ENCODE results near the gene KRT33B.

The KRT33B gene

DNA sequence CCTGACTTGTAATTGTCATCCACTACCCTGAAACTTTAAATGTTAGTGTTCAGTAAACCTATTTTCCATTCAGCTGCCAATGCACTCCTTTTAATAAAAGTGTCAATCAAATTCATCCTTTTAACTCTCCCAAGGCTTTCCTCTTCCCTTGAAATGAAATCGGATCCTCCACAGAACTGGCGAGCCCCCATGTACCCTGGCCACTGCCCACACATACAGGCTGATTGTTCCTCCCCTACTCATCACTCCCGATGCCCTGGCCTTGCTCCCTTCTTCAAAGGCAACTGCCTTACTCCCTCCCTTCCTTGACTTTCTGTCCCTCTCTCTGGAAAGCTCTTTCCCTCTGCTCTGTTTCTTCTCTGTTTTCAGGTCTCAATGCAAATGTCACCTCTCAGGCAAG is 26.6 kb downstream of the KRT33B start:
- H3K27ac ChIP-seq = no peak overlapping the region
- H3K27me3 ChIP-seq = no peaks in the 10 kb centered on the region
- no peak overlapping the region for H3K9ac ChIP-seq
- H3K9me3 ChIP-seq (replicated peaks in 1 of 11) = peaks cover 24 to 32% (median 28%) of the 10 kb centered on the region in 11 experiments
- H3K4me2 ChIP-seq = no peak overlapping the region
- H3K4me3 ChIP-seq = no peak overlapping the region
- H4K20me1 ChIP-seq = no peaks in the 10 kb centered on the region
- no peak for TF ChIP-seq Cebpa-rat (IDR thresholded peaks at IDR 0.05)
- H3K36me3 ChIP-seq = no peaks in the 10 kb centered on the region
- H3K4me1 ChIP-seq = peaks cover 19 to 44% (median 26%) of the 10 kb centered on the region in 10 experiments

DNA sequence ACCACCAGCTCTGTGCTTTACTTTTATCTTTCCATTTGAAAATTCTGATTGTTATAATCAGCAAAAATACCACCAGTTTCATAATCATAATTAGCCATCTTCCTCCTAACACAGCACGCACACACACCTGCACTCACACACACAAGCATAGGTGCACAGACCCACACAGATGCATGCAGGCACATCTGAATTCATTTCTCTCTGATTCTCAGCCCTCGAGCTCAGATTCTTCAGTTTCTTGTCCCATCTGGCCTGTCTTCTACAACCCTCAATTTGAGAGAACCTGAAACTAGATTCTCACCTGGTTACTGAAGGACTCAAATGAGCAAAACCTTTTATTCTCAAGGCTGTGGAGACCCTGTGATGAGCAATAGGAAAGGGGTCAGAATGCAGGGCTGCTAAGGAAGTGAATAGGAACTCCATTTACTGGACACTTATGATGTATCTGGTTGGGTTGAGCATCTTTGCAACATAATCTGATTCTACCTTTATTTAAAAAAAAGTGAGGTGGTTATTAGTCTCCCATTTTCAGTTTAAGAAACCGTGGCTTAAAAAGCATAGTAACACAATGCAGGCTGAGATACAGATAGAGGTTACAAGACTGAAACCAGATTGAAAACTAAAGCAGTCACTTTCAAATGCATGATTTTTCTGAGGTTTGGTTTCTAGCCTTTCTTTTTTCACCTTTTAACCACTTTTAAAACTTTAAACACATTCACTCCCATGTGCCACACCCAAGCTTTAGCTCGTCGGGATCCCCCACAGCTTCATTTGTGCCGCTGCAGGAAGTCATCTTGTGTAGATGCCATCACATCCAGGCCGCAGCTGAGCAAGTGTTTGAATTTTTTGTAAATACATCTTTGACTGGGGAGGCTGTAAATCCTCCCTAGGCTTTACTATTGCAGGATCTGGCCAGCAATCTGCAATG is 28.4 kb downstream of the KRT33B start:
- Histone ChIP-seq H4K20me1 (no peaks in the 10 kb centered on the region), H3K9ac (no peak overlapping the region; a peak in 1 of 22 replicates), H3K9me3 (replicated peaks in 1 of 11) (peaks cover 24 to 32% (median 28%) of the 10 kb centered on the region in 11 experiments), H3K4me2 (peak overlapping the region in 7 of 11 experiments; percentile 56 to 92 (median 77); a peak in 13 of 22 replicates), H3K36me3 (no peaks in the 10 kb centered on the region), H3K27ac (peak overlapping the region in 6 of 11 experiments; percentile 33 to 89 (median 79); a peak in 9 of 22 replicates), H3K4me1 (peaks cover 19 to 39% (median 26%) of the 10 kb centered on the region in 10 experiments), H3K27me3 (no peaks in the 10 kb centered on the region), H3K4me3 (no peak overlapping the region)
- no peak for TF ChIP-seq Cebpa-rat (IDR thresholded peaks at IDR 0.05)

GRCh38 chr17:41340494-41340893 is 29.1 kb downstream of the KRT33B start:
- no peak for TF ChIP-seq Cebpa-rat (IDR thresholded peaks at IDR 0.05)
- Histone ChIP-seq H3K27ac (peak overlapping the region in 9 of 11 experiments; percentile 33 to 89 (median 72); a peak in 14 of 22 replicates), H3K9ac (peak overlapping the region in 6 of 11 experiments; percentile 14 to 64 (median 56); a peak in 9 of 22 replicates), H3K27me3 (no peaks in the 10 kb centered on the region), H3K4me2 (peak overlapping the region; percentile 22 to 92 (median 62); a peak in 20 of 22 replicates), H3K4me1 (peaks cover 19 to 39% (median 26%) of the 10 kb centered on the region in 10 experiments), H3K9me3 (replicated peaks in 1 of 11) (peaks cover 24 to 32% (median 28%) of the 10 kb centered on the region in 11 experiments), H4K20me1 (no peaks in the 10 kb centered on the region), H3K36me3 (no peaks in the 10 kb centered on the region), H3K4me3 (no peak overlapping the region)

- Histone ChIP-seq H3K4me3 (no peak overlapping the region), H4K20me1 (no peaks in the 10 kb centered on the region), H3K9ac (peak overlapping the region in 7 of 11 experiments; percentile 13 to 64 (median 59); a peak in 10 of 22 replicates), H3K27ac (peak overlapping the region; percentile 18 to 89 (median 70); a peak in 17 of 22 replicates), H3K4me2 (peak overlapping the region; percentile 22 to 92 (median 62); a peak in 21 of 22 replicates), H3K27me3 (no peaks in the 10 kb centered on the region), H3K9me3 (replicated peaks in 1 of 11) (peaks cover 24 to 32% (median 28%) of the 10 kb centered on the region in 11 experiments), H3K36me3 (no peaks in the 10 kb centered on the region), H3K4me1 (peaks cover 20 to 40% (median 32%) of the 10 kb centered on the region in 10 experiments)
- TF ChIP-seq Cebpa-rat (IDR thresholded peaks at IDR 0.05) = no peak
Measured at GRCh38 chr17:41339571-41340172, 29.9 kb downstream of the KRT33B start.

DNA sequence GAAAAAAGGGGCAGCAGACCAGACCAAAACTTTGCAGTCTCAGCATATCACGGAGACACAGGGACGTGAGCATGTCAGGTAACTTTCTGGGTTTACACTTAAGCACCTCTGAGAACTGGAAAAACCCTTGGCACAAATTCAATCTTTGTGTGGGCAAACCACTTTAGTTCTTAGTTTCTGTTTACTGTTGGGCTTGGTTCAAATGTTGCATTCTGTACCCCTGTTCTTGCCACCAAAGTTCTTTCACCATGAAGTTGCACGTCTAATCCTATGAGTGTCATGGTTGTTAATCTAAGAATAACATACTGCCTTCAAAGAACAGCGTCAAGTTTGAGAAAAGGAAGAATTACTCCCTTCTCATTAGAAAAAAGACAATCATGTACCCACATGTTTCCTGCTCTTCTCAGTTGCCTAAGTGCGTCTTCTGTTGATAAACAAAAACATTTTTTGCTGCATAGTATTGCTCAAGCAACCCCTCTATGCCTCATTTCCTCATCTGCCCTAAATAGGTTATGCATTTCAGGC is 30.6 kb downstream of the KRT33B start:
- Histone ChIP-seq H3K4me2 (peak overlapping the region; percentile 7 to 92 (median 62); a peak in 20 of 22 replicates), H3K27ac (peak overlapping the region in 9 of 11 experiments; percentile 33 to 89 (median 72); a peak in 18 of 22 replicates)

GRCh38 chr17:41335747-41336146 is 33.9 kb downstream of the KRT33B start:
- H3K4me1 ChIP-seq = peaks cover 31 to 49% (median 41%) of the 10 kb centered on the region in 10 experiments
- no peak overlapping the region for H3K4me3 ChIP-seq
- H3K9me3 ChIP-seq (replicated peaks in 1 of 11) = peaks cover 0 to 7% (median 0%) of the 10 kb centered on the region in 11 experiments; a peak in 2 of 22 replicates
- no peaks in the 10 kb centered on the region for H4K20me1 ChIP-seq
- peak overlapping the region in 1 of 11 experiments; percentile 64; a peak in 2 of 22 replicates for H3K27ac ChIP-seq
- no peak overlapping the region for H3K9ac ChIP-seq
- no peaks in the 10 kb centered on the region for H3K27me3 ChIP-seq
- H3K36me3 ChIP-seq = no peaks in the 10 kb centered on the region
- H3K4me2 ChIP-seq = 0 out of 22 replicates have a peak overlapping the region, but pooled peaks of 1 of the 11 experiments have one; percentile 1
- no peak for TF ChIP-seq Cebpa-rat (IDR thresholded peaks at IDR 0.05)

More for the DNA sequence above, 30.6 kb downstream of the KRT33B start:
- Histone ChIP-seq H3K4me3 (no peak overlapping the region; a peak in 1 of 20 replicates), H3K9me3 (replicated peaks in 1 of 11) (peaks cover 24 to 32% (median 28%) of the 10 kb centered on the region in 11 experiments), H4K20me1 (no peaks in the 10 kb centered on the region), H3K4me1 (peaks cover 27 to 47% (median 39%) of the 10 kb centered on the region in 10 experiments), H3K27me3 (no peaks in the 10 kb centered on the region), H3K9ac (peak overlapping the region in 6 of 11 experiments; percentile 32 to 62 (median 56); a peak in 11 of 22 replicates), H3K36me3 (no peaks in the 10 kb centered on the region)
- TF ChIP-seq Cebpa-rat (IDR thresholded peaks at IDR 0.05) = peak in 4 of 11 experiments; percentile 50 to 78 (median 60); a peak in 4 of 22 replicates

DNA sequence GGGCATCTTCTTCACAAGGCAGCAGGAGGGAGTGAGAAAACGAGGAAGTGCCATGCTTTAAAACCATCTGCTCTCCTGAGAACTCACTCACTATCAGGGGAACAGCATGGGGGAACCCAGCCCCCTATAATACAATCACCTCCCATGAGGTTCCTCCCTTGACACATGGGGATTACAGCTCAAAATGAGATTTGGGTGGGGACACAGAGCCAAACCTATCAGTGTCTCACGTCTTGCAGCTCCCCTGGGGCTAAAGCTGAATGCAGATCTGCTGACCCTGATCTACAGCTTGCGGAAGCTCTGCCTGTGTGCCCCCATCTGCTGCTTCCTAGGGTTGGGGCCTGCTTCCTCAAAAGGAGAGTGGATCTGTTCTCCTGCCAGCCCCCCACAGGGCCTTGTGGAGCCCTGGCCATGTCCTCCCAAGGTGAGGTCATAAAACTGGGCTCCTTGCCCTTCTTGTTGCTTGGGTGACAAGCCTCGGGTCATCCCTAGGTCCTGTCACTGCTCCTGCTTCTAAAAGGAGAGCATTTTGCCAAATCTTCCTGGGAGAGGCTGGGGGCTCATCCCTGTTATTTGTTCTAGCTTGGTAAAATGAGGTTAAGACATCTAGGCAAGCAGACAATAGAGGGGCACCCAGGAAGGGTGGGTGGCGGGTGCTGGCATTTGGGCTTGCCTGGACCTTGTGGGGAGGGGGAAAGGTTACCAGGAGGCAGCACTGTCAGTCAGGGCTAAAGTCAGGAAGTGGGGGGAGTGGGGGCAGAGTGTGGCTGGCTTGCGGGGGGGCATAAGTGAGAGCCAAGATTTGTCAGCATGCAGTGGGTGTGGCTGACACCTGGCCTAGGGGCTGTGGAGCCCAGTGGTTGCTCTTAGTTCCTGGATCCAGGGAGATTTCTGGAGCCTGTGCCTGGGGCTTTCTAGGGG is 35.0 kb downstream of the KRT33B start:
- Histone ChIP-seq H3K9ac (peak overlapping the region in 1 of 11 experiments; percentile 8; a peak in 1 of 22 replicates), H3K4me3 (no peak overlapping the region), H3K9me3 (replicated peaks in 1 of 11) (peaks cover 0 to 7% (median 0%) of the 10 kb centered on the region in 11 experiments; a peak in 2 of 22 replicates), H3K4me2 (peak overlapping the region; percentile 8 to 63 (median 40); a peak in 21 of 22 replicates), H3K36me3 (no peaks in the 10 kb centered on the region), H3K4me1 (peaks cover 22 to 38% (median 30%) of the 10 kb centered on the region in 10 experiments), H3K27ac (peak overlapping the region in 9 of 11 experiments; percentile 9 to 74 (median 58); a peak in 15 of 22 replicates), H3K27me3 (no peaks in the 10 kb centered on the region), H4K20me1 (no peaks in the 10 kb centered on the region)
- no peak for TF ChIP-seq Cebpa-rat (IDR thresholded peaks at IDR 0.05)

All from BLaER1 treated with 17β-estradiol and CSF1 and Interleukin-3, amounts not matched to agents 10 nM and 100 nM (cell line).